Esophagus muscularis mucosa (tissue), 4 donors: ENCODE measurements around the gene GALC. TPM values are rescaled to one million over a fixed set of nuclear protein-coding genes. Genes with fewer than 3 reads are reported as not detected.

Source experiments
- DNase-seq: peaks from one replicate; pipeline ENCODE4 v3.0.0-alpha.2; 2017; ENCODE audit errors: extremely low spot score
- H3K27ac ChIP-seq, 4 donors: fragments of 200-600 bp; sonication (generic); replicated peaks in 1 of 4; 1 replicate in 3 of 4; 2 replicates in 1 of 4; pipeline ENCODE4 v1.5.1; 2016 to 2019; ENCODE audit warnings: mild to moderate bottlenecking in 1 of 4
- H3K27me3 ChIP-seq, 4 donors: fragments of 200-600 bp; sonication (generic); one replicate each; pipeline versions ENCODE4 v1.5.1 to v1.6.0; 2016 to 2019
- H3K36me3 ChIP-seq, 4 donors: fragments of 200-600 bp; sonication (generic); one replicate each; pipeline ENCODE4 v1.5.1; 2016 to 2019
- H3K4me1 ChIP-seq, 4 donors: fragments of 200-600 bp; sonication (generic); one replicate each; pipeline ENCODE4 v1.5.1; 2016 to 2019
- H3K4me3 ChIP-seq, 4 donors: fragments of 200-600 bp; sonication (generic); 1 replicate in 2 of 4; 2 replicates in 2 of 4; pipeline ENCODE4 v1.5.1; 2016 to 2019; ENCODE audit warnings: mild to moderate bottlenecking in 4 of 4, moderate library complexity in 1 of 4
- H3K9me3 ChIP-seq, 4 donors: fragments of 200-600 bp; sonication (generic); 1 replicate in 3 of 4; 2 replicates in 1 of 4; pipeline ENCODE4 v1.5.1; 2016 to 2019
- CTCF ChIP-seq, 3 experiments: fragments of 200-600 bp in 2 of 3; fragments of 450-650 bp in 1 of 3; sonication (generic) in 2 of 3; IDR thresholded peaks; one replicate each; pipeline ENCODE4 v1.5.1; 2017 to 2019; ENCODE audit warnings: antibody characterized with exemption in 3 of 3, mild to moderate bottlenecking in 2 of 3, moderate library complexity in 1 of 3
- POLR2A ChIP-seq: fragments of 450-650 bp; IDR thresholded peaks from one replicate; pipeline ENCODE4 v1.6.1; 2017; ENCODE audit warnings: antibody characterized with exemption, moderate library complexity, mild to moderate bottlenecking, low read depth
- POLR2AphosphoS5 ChIP-seq, 2 donors: sonication (generic); formaldehyde crosslinking; IDR thresholded peaks; one replicate each; pipeline ENCODE4 v1.6.1; 2017; ENCODE audit warnings: antibody characterized with exemption in 2 of 2
- WGBS: methylation state at CpG from one replicate; pipeline ENCODE4 v1.1.5; 2018; 5-methylcytosine and 5-hydroxymethylcytosine counted together
- intact Hi-C: fragments of 100-400 bp; cut with DNase I; formaldehyde crosslinking; loops from one replicate; pipeline ENCODE4 v1.15.1; 2023
- small RNA-seq, 3 donors: library from RNA; depleted of rRNA; stranded (forward); fragments of <200 nt; gene quantifications; one replicate each; pipeline ENCODE3, GENCODE V24; 2016
- total RNA-seq, 4 donors: library from RNA; depleted of rRNA; stranded (reverse); fragments of >200 nt; gene quantifications; one replicate each; pipeline versions ENCODE4 v1.1.0 to v1.2.1, GENCODE V29; 2016

GALC gene
- total RNA-seq, 4 donors from 2014 or later: 14.5 to 17.0 (median 16.0) TPM

- TF ChIP-seq POLR2A (no peak), CTCF (IDR thresholded peaks at IDR 0.05) (peak in 2 of 3 experiments; percentile 11 to 34)
- Histone ChIP-seq H3K27ac (no peak overlapping the region), H3K9me3 (no peaks in the 10 kb centered on the region), H3K36me3 (no peaks in the 10 kb centered on the region), H3K4me3 (no peak overlapping the region), H3K27me3 (no peaks in the 10 kb centered on the region), H3K4me1 (no peaks in the 10 kb centered on the region)
- DNase-seq: no peak
- 59% methylated on average over 20 of the region's 20 CpGs for WGBS
- intact Hi-C loops: no loop called here
Measured at GRCh38 chr14:87888136-87888999, 104.6 kb downstream of the GALC start.

- H3K4me3 ChIP-seq: no peak overlapping the region
- 89% methylated on average over 1 of the region's 1 CpG for WGBS
- intact Hi-C loops: no loop called here
- DNase-seq: no peak
- no peaks in the 10 kb centered on the region for H3K4me1 ChIP-seq
- TF ChIP-seq POLR2AphosphoS5 (IDR thresholded peaks at IDR 0.05) (no peak), CTCF (IDR thresholded peaks at IDR 0.05) (no peak), POLR2A (no peak)
- no peaks in the 10 kb centered on the region for H3K9me3 ChIP-seq
- no peaks in the 10 kb centered on the region for H3K27me3 ChIP-seq
- H3K36me3 ChIP-seq: no peaks in the 10 kb centered on the region
- H3K27ac ChIP-seq: no peak overlapping the region
Measured at GRCh38 chr14:87883750-87884149, 109.2 kb downstream of the GALC start.

Small RNA genes lying within 50 kb of the gene (small RNA-seq; reads per million reads assigned to genes)
- 0 reads per million in 3 donors for gene RNU6-835P

Other genes starting within 250 kb of the GALC start
- 1 to 10 TPM in 1 of 4 donors, under 1 TPM in 3; 0.32 to 2.5 (median 0.49) TPM for gene GPR65, start 12.0 kb upstream of the GALC start, total RNA-seq